SKM-1 (cell line): ENCODE results near the gene AJM1.
"Not testable (repeated sequence)": the region's sequence is repeated elsewhere in the genome, so short reads cannot be mapped to it uniquely, and the experiment has no call there.

Experiments
- DNase-seq: peaks from one replicate; lab custom pipeline; 2025; ENCODE audit not compliant: unreplicated experiment; lab: John Stamatoyannopoulos, UW

Gene AJM1

GRCh38 chr9:136829981-136830885 lies 12.0 kb upstream of the AJM1 start:
- no peak for DNase-seq

GRCh38 chr9:136831002-136831719 lies 11.1 kb upstream of the AJM1 start:
- no peak for DNase-seq

- DNase-seq: no peak
Observed at GRCh38 chr9:136831720-136832104, 10.6 kb upstream of the AJM1 start.

- DNase-seq: no peak
Observed at GRCh38 chr9:136832581-136832980, 9.7 kb upstream of the AJM1 start.

- not testable (repeated sequence) for DNase-seq
Observed at GRCh38 chr9:136833381-136834048, 8.8 kb upstream of the AJM1 start.

- DNase-seq: no peak
Observed at GRCh38 chr9:136835162-136835931, 6.9 kb upstream of the AJM1 start.

GRCh38 chr9:136835932-136836904 lies 6.1 kb upstream of the AJM1 start:
- DNase-seq: no peak

- no peak for DNase-seq
Observed at GRCh38 chr9:136837146-136837855, 5.0 kb upstream of the AJM1 start.

- DNase-seq: not testable (repeated sequence)
Observed at GRCh38 chr9:136837856-136838277, 4.4 kb upstream of the AJM1 start.

GRCh38 chr9:136838314-136839228 lies 3.7 kb upstream of the AJM1 start:
- no peak for DNase-seq

GRCh38 chr9:136839229-136840139 lies 2.8 kb upstream of the AJM1 start:
- no peak for DNase-seq

- DNase-seq: no peak
Observed at GRCh38 chr9:136840140-136840876, 2.0 kb upstream of the AJM1 start.

- DNase-seq: no peak
Observed at GRCh38 chr9:136840877-136841645, 1.2 kb upstream of the AJM1 start.

- DNase-seq: not testable (repeated sequence)
Observed at GRCh38 chr9:136841646-136842379, 465 bp upstream of the AJM1 start.
